IPS DF 19.7 (cell line): ENCODE results near the gene CTTNBP2.
"Not testable (repeated sequence)": the region's sequence is repeated elsewhere in the genome, so short reads cannot be mapped to it uniquely, and the experiment has no call there.

Experiments
- DNase-seq: peaks from one replicate; pipeline ENCODE4 v3.0.0-alpha.2; 2013; ENCODE audit warnings: low read depth, low spot score

The CTTNBP2 gene

GRCh38 chr7:117737926-117738325 lies 135.3 kb downstream of the CTTNBP2 start:
- no peak for DNase-seq

DNA sequence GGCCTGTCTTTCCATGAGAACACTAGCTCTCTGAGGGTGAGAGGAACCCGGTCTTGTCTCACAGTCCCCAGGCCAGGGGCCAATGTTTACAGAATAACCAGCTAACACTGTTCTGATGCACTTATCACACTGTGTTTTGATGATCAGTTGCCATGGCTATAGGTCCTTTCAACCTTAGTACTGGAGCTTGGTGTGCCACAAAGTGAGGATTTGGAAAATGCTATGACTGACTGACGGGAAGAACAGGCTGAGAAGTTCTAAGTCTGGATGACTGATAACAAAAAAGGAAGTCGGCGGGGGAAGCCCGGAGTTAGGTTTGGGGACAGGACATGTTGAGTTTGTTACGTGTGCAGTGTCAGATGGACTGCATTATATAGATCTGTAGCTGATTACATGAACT lies 141.8 kb downstream of the CTTNBP2 start:
- no peak for DNase-seq

DNA sequence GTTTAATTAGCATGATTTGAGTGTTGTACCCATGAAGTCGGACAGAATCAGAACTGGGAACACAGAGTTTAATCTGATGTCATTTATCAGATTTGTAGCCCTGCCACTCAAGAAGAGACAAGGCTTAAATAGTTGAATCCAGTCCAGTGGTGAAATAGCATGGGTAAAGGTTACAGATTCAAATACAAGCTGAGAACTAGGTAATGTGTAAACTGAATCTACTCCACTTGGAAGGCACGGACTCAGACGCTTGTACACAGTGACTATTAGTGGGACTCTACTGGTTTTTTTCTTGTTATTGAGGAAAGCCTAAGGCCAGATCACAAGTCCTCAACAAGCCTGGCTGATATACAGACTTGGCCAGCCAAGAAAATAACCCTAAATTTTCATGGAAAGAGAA lies 142.9 kb downstream of the CTTNBP2 start:
- no peak for DNase-seq

DNA sequence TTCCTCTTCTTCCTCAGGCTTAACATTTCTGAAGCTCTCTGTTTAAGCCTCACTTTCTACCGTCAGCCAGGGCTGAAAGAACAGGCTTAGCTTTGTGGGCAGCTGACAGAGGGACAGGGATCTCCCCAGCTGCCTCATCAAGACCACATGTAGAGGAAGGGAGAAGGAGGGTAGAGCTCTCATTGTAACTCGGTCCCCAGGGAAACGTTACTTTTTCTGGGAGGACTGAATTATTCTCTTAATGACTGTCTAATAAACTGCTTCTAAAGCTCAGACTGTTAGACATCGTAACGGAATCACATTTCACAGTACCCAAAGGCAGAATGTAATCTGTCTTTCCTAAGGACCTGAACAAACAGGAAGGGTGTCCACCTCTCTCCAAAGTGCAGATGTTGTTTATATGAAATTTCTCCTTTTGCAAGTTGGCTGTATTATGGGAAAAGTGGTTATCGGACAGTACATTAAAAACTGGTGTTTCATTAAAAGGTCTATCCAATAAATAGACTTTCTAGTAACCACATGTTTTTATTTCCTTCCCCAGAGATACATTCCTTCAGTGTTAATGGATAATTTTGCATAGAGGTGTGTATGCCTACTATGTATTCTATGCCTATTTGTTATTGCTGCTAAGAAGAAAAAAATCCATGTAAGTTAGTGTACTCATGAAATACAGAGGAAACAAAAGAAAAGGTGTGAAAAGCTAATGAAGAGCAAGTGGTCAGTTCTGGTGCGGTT lies 144.2 kb downstream of the CTTNBP2 start:
- no peak for DNase-seq

- no peak for DNase-seq
Measured at GRCh38 chr7:117724898-117725297, 148.3 kb downstream of the CTTNBP2 start.

- no peak for DNase-seq
Measured at GRCh38 chr7:117719377-117719776, 153.9 kb downstream of the CTTNBP2 start.

GRCh38 chr7:117718116-117718835 lies 155.0 kb downstream of the CTTNBP2 start:
- no peak for DNase-seq

- no peak for DNase-seq
Measured at GRCh38 chr7:117717357-117717756, 155.9 kb downstream of the CTTNBP2 start.

DNA sequence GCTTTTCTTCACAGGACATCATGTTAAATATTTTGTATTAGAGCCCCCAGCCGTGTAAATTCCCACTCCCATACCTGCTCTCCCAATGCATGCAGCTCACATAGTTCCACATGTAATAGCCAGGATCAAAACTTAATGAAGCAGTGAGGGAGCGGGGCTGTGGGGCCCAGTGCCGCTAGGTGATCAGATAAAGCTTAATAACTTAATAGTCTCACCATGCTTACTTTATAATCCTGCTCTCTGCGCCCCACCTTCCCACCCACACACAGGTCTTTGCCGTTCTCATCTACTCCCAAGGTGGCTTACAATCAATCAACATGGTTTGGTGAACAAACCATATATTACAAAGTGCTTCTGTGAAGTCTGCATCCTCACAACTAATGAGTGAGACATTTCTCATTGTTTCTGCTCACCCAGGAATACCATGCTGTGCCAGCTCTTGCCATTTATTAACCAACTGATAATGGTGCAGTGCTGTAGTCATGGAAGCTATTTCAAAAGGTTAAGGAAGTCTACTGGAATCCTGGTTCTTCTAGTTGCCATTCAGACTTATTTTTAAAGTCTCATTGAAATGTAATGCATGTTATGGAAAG lies 156.4 kb downstream of the CTTNBP2 start:
- no peak for DNase-seq

DNA sequence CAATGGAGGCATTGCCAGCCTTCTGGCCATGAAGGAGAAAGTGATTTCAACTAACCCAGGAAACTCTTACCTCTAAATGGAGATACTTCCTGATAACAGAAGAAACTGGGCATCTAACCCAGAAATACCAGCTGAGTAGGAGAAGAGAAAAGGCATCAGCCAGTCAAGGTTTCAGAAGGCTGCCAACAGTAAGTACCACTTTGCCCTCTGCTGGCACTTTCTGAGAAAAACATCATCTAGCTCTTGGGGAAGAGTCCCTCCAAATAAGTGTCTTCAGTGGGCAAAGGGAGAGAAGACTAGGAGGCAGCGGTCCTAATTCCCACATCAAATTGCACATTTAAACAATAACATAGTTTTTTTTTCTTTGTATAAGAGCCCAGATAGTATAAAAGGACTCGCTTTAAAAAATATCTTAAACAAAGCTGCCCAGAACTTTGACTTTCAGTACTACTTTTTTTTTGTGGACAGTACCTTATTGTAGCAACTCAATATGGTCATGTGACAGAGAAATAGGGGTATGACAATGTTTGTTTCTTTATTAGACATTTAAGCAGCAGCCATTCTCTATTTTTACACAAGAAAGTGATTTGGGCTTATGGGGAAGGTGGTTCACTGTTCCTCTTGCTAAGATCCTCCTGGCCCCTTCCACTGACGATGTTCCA lies 157.3 kb downstream of the CTTNBP2 start:
- DNase-seq, result peak; percentile 38

DNA sequence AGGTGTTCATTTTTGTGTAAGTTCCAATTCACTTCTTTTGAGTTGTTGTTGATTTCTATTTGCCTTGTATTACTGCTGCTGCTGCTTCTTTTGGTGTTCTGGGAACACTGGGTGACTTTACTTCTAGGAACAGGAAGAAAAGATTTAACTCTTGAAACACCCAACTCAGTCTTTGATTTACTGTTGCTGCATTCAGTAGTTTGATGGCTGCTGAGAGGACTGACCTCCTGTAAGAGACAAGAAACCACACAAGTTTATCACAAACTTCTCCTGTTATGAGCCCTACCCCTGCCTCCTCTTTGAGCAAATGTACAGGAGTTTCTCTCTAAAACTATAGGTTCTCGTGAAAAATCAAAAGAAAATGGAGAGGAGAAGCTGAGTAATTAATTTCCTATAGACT lies 161.7 kb downstream of the CTTNBP2 start:
- DNase-seq, result no peak

DNA sequence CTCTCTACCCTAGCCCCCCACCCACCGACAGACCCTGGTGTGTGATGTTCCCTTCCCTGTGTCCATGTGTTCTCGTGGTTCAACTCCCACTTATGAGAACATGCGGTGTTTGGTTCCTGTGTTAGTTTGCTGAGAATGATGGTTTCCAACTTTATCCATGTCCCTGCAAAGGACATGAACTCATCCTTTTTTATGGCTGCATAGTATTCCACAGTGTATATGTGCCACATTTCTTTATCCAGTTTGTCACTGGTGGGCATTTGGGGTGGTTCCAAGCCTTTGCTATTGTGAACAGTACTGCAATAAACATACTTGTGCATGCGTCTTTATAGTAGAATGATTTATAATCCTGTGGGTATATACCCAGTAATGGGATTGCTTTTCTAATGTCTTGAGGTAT lies 165.1 kb downstream of the CTTNBP2 start:
- not testable (repeated sequence) for DNase-seq

GRCh38 chr7:117707080-117707479 lies 166.2 kb downstream of the CTTNBP2 start:
- DNase-seq, result no peak

DNA sequence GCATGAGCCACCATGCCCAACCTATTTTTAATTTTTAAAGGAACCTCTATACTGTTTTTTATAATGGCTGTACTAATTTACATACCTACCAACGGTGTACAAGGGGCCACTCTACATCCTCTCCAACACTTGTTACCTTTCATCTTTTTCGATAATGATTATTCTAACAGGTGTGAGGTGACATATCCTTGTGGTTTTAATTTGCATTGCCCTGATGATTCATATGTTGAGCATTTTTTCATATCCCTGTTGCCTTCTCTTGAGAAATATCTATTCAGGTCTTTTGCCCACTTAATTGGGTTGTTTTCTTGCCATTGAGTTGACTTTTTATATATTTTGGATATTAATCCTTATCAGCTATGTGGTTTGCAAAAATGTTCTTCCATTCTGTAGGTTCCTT lies 167.0 kb downstream of the CTTNBP2 start:
- no peak for DNase-seq

DNA sequence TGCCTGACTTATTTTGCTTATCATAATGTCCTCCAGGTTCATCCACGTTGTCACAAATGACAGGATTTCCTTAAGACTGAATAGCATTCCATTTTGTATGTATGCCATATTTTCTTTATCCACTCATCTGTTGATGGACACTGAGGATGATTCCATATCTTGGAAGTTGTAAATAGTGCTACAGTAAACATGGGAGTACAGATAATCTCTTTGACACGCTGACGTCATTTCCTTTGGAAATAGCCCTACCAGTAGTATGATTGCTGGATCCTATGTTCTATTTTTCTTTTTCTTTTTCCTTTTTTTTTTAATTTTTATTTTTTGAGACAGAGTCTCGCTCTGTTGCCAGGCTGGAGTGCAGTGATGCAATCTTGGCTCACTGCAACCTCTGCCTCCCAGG lies 167.6 kb downstream of the CTTNBP2 start:
- DNase-seq, result no peak

DNA sequence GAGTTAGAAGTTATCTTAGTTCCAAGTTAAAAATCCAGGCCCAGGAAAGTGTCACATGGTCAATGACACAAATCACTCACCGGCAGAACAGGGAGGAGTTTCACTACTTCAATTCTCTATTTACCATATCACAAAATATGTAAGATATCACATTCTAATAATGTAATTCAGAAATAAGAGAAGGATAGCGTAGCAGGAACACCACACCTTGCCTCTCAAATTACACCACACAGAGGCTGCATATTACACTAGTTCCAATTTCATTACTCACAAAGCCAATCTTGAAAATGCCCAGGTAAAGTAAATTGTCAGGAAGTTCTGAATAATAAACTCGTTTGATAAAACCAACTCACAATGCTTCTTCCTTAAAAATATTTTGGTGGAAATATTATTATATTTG lies 169.2 kb downstream of the CTTNBP2 start:
- no peak for DNase-seq

DNA sequence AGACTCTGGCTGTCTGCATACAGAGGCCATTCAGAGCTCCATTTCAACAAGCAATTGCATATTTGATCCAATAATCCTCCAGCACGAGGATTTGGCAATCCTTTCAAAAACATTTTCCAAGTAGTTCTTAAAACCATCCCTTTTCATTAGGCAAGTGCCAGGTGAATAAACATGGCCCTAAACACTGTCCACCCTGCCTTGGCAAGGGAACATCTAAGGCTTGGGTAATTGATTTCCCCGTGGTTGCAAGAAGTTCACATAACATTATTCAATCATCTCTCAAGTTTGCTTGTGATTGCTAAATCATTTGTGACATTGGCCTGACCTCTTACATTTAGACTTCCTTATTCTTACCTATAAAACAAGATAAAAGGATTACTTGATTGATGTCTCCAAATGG lies 175.2 kb downstream of the CTTNBP2 start:
- no peak for DNase-seq

- no peak for DNase-seq
Measured at GRCh38 chr7:117692338-117692737, 180.9 kb downstream of the CTTNBP2 start.

- no peak for DNase-seq
Measured at GRCh38 chr7:117690147-117690546, 183.1 kb downstream of the CTTNBP2 start.

DNA sequence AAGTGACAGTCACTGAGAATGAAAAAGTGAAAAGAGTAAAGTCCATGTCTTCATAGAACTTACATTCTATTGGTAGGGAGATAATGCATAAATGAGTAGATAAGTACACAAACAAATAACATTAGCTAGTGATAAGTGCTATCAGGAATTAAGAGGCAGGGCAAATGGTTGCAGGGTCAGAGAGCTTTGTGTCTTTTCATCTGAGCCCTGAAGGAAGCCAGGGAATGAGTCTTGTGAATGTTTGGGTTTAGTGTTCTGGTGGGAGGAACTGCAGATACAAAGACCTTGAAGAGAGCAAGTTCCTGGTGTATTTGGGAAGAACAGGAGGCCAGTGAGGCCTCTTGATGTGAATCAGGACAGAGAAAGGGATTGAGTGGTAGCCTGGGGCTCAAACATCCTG lies 183.8 kb downstream of the CTTNBP2 start:
- DNase-seq, result no peak

DNA sequence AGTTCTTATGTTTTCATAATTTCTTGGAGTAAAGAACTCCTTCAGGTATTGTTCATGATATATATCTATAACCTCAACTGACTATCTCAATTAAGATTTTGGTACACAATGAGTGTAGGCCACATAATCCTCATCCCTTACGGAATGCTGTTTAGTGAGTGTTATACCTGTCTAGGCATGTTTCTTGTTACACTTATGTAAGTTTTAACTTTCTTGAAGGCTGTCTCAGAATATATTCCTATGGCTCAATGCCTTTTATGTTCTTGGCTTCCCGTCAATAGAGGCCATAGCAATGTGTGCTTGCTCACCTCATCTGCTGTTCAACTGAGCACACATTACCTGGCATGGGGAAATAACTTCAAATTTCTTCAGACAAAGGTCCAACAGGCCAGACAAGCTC lies 185.1 kb downstream of the CTTNBP2 start:
- DNase-seq, result no peak

GRCh38 chr7:117686311-117686935 lies 186.8 kb downstream of the CTTNBP2 start:
- no peak for DNase-seq
